Lung (tissue), 12 donors: ENCODE measurements around the gene C1orf105. TPM values are rescaled to one million over a fixed set of nuclear protein-coding genes. Genes with fewer than 3 reads are reported as not detected.

ENCODE experiments used
- ATAC-seq: fragments of 200-7000 bp; cut with Tn5 transposase; one replicate; pipeline ENCODE4 v1.9.1; 2020; ENCODE audit warnings: moderate number of reproducible peaks; ENCODE audit not compliant: insufficient read depth, low FRiP score
- DNase-seq, 3 donors: peaks; one replicate each; pipeline ENCODE4 v3.0.0-alpha.2; 2013 to 2017
- H3K27ac ChIP-seq, 2 donors: one replicate each; pipeline ENCODE4 v1.5.1; 2013; ENCODE audit warnings: mild to moderate bottlenecking in 2 of 2, moderate library complexity in 2 of 2, control low read depth in 1 of 2, inconsistent platforms in 1 of 2, low read depth in 1 of 2, low read length in 1 of 2
- H3K27me3 ChIP-seq, 3 donors: one replicate each; pipeline ENCODE4 v1.5.1; 2013; ENCODE audit warnings: low read length in 2 of 3; ENCODE audit not compliant: control insufficient read depth in 3 of 3, insufficient read depth in 3 of 3
- H3K36me3 ChIP-seq, 4 donors: one replicate each; pipeline ENCODE4 v1.5.1; 2013; ENCODE audit warnings: low read length in 4 of 4, mild to moderate bottlenecking in 1 of 4, moderate library complexity in 1 of 4; ENCODE audit not compliant: control insufficient read depth in 4 of 4, insufficient read depth in 4 of 4
- H3K4me1 ChIP-seq, 5 donors: one replicate each; pipeline ENCODE4 v1.5.1; 2013; ENCODE audit warnings: low read length in 5 of 5, mild to moderate bottlenecking in 2 of 5, moderate library complexity in 1 of 5; ENCODE audit not compliant: control insufficient read depth in 5 of 5, insufficient read depth in 5 of 5
- H3K4me3 ChIP-seq: one replicate; pipeline ENCODE4 v1.5.1; 2013; ENCODE audit warnings: mild to moderate bottlenecking, control low read depth, moderate library complexity
- H3K9ac ChIP-seq, 2 donors: one replicate each; pipeline ENCODE4 v1.5.1; 2013; ENCODE audit warnings: low read length in 2 of 2, control low read depth in 1 of 2; ENCODE audit not compliant: insufficient read depth in 1 of 2
- H3K9me3 ChIP-seq, 4 donors: one replicate each; pipeline ENCODE4 v1.5.1; 2013; ENCODE audit warnings: low read length in 3 of 4, mild to moderate bottlenecking in 1 of 4, moderate library complexity in 1 of 4; ENCODE audit not compliant: control insufficient read depth in 4 of 4, insufficient read depth in 3 of 4
- WGBS, 2 donors: extraction: QIAGEN DNeasy Blood & Tissue Kit; methylation state at CpG; one replicate each; pipeline ENCODE4 v1.1.7; 2013; 5-methylcytosine and 5-hydroxymethylcytosine counted together
- polyA plus RNA-seq, 2 donors: library from polyadenylated mRNA; stranded (reverse); fragments of 200-250 nt; gene quantifications; one replicate each; pipeline ENCODE4 v1.2.1, GENCODE V29; 2013
- total RNA-seq, 2 donors: library from RNA; depleted of rRNA in 1 of 2; stranded (reverse); fragments of >200 nt in 1 of 2; gene quantifications; one replicate each; pipeline ENCODE4 v1.2.1, GENCODE V29; 2014 to 2021
- TF ChIP-seq, protein P1 (sequence below): IDR thresholded peaks from 2 replicates; pipeline ENCODE4 v1.5.1; 2012; ENCODE audit warnings: mild to moderate bottlenecking; ENCODE audit errors: control extremely low read depth, extremely low read depth
- donor health status: control.
- donor health status: control.
- donor health status: Bipolar disorder and iron deficiency.
- donor health status: healthy.
- donor health status: DM: yes; HTN: yes; CAD: no.

The C1orf105 gene
- total and polyA plus RNA-seq, 4 donors: not detected

DNA sequence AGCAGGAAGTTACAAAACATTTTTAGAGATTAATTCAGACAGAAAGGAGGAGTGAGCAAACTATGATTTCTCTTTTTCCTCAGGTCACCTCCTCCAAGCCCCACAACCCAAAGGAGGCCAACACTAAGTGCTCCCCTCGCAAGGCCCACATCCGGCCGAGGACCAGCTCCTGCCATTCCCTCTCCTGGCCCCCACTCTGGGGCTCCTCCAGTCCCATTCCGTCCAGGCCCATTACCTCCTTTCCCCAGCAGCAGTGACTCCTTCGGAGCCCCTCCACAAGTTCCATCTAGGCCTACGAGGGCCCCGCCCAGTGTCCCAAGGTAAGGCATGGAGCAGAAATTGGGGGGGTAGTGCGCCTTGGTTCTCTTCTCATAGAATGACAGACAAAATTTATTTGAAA, 32.0 kb upstream of the C1orf105 start:
- Histone ChIP-seq H3K27ac (no peak overlapping the region), H3K36me3 (peaks cover 0 to 3% (median 0%) of the 10 kb centered on the region in 4 donors), H3K27me3 (no peaks in the 10 kb centered on the region), H3K4me1 (peaks cover 0 to 13% (median 6%) of the 10 kb centered on the region in 5 donors), H3K4me3 (no peak overlapping the region), H3K9ac (no peak overlapping the region), H3K9me3 (no peaks in the 10 kb centered on the region)
- DNase-seq: no peak
- WGBS, 2 donors: 98% methylated on average over 8 of the region's 8 CpGs
- ATAC-seq: no peak
- TF ChIP-seq, protein P1, sequence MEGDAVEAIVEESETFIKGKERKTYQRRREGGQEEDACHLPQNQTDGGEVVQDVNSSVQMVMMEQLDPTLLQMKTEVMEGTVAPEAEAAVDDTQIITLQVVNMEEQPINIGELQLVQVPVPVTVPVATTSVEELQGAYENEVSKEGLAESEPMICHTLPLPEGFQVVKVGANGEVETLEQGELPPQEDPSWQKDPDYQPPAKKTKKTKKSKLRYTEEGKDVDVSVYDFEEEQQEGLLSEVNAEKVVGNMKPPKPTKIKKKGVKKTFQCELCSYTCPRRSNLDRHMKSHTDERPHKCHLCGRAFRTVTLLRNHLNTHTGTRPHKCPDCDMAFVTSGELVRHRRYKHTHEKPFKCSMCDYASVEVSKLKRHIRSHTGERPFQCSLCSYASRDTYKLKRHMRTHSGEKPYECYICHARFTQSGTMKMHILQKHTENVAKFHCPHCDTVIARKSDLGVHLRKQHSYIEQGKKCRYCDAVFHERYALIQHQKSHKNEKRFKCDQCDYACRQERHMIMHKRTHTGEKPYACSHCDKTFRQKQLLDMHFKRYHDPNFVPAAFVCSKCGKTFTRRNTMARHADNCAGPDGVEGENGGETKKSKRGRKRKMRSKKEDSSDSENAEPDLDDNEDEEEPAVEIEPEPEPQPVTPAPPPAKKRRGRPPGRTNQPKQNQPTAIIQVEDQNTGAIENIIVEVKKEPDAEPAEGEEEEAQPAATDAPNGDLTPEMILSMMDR: no peak

DNA sequence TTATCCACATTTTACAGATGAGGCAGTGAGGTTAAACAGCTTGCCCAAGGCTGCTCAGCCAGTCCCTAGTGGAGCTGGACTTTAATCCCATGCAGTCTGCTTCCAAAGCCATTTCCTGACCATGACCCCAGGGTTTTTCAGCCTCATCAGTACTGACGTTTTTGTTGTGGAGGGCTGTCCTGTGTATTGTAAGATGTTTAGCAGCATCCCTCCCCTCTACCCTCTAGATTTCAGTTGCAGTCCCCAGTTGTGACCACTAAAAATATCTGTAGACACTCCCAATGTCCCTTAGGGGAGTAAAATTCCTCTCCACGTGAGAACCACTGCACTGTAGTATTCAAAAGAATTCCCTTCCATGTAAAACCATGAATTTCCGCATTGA, 30.2 kb upstream of the C1orf105 start:
- 70 to 75% methylated on average over 3 of the region's 3 CpGs for WGBS, 2 donors
- no peak for ATAC-seq
- peaks cover 0 to 3% (median 0%) of the 10 kb centered on the region in 4 donors for H3K36me3 ChIP-seq
- H3K27ac ChIP-seq: no peak overlapping the region
- no peak for DNase-seq
- no peak overlapping the region for H3K9ac ChIP-seq
- no peak overlapping the region for H3K4me3 ChIP-seq
- no peaks in the 10 kb centered on the region for H3K9me3 ChIP-seq
- TF ChIP-seq, protein P1: no peak
- H3K27me3 ChIP-seq: no peaks in the 10 kb centered on the region
- peaks cover 0 to 15% (median 6%) of the 10 kb centered on the region in 5 donors for H3K4me1 ChIP-seq

DNA sequence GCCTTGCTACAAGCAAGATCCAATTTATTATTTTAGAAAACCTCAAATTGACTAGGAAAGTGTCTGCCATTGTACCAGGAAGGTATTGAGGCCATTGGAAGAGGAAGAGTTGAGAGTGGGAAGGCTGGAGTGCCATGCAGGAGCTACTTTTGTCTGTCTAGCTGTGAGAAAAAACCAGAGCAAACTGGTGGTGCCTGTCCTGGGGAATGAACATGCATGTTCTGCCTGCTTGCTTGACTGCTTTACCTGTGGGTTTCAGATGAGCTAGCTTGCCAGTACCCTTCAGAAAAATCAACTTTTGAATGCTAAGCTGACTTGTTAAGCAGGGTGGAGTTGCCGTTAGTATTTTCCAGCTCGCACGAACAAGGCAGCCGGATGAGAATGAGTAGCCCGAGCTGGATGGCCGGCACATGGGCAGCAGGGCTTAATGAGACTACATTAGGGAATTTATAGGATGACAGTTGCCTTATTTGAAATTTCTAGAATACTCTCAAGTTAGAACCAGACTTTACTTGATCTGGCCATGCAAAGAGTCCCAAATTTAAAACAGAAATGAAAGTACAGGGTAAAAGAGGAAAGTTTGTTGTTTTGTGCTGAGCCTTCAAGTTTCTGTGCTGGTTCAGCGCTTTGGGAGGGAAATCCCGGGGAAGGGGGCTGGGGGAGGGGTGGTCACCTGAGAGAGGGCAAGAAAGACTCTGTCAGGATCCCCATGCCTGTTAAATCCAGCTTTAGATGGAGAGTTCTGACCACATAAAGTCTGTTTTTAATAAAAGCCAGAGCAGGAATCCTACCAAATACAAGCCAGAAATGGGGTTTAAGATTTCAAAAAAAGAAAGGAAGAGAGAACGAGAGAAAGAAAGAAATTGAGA, 29.6 kb upstream of the C1orf105 start:
- TF ChIP-seq, protein P1: no peak
- Histone ChIP-seq H3K4me1 (peaks cover 0 to 15% (median 6%) of the 10 kb centered on the region in 5 donors), H3K36me3 (peaks cover 0 to 3% (median 0%) of the 10 kb centered on the region in 4 donors), H3K27me3 (no peaks in the 10 kb centered on the region), H3K9ac (no peak overlapping the region), H3K4me3 (no peak overlapping the region), H3K27ac (peak overlapping the region in 1 of 2 donors; percentile 76), H3K9me3 (no peaks in the 10 kb centered on the region)
- 76 to 87% methylated on average over 9 of the region's 9 CpGs for WGBS, 2 donors
- ATAC-seq (no peak), DNase-seq (peak in 2 of 3 donors; percentile 39 to 62)
